Measurements from ENCODE around the gene ST3GAL5. TPM values are rescaled to one million over a fixed set of nuclear protein-coding genes. Genes with fewer than 3 reads are reported as not detected.

Gene ST3GAL5
- total and polyA plus RNA-seq, 12 donors, result 25.6 to 172 (median 85.6) TPM

- Histone ChIP-seq H3K36me3 (replicated peaks in 1 of 2) (no peaks in the 10 kb centered on the region), H3K27me3 (no peaks in the 10 kb centered on the region), H3K9me3 (replicated peaks in 1 of 3) (no peaks in the 10 kb centered on the region), H3K4me1 (replicated peaks in 1 of 2) (peaks cover 12 to 18% of the 10 kb centered on the region in 2 donors), H3K4me3 (no peak overlapping the region), H3K27ac (no peak overlapping the region)
- no peak for DNase-seq
- intact Hi-C loops (cut with DNase I), result no loop called here
- WGBS, 4 donors, result 77 to 81% (median 80%) methylated on average over 4 of the region's 4 CpGs
- no peak for TF ChIP-seq POLR2A (IDR thresholded peaks at IDR 0.05)
- TF ChIP-seq, protein P1, sequence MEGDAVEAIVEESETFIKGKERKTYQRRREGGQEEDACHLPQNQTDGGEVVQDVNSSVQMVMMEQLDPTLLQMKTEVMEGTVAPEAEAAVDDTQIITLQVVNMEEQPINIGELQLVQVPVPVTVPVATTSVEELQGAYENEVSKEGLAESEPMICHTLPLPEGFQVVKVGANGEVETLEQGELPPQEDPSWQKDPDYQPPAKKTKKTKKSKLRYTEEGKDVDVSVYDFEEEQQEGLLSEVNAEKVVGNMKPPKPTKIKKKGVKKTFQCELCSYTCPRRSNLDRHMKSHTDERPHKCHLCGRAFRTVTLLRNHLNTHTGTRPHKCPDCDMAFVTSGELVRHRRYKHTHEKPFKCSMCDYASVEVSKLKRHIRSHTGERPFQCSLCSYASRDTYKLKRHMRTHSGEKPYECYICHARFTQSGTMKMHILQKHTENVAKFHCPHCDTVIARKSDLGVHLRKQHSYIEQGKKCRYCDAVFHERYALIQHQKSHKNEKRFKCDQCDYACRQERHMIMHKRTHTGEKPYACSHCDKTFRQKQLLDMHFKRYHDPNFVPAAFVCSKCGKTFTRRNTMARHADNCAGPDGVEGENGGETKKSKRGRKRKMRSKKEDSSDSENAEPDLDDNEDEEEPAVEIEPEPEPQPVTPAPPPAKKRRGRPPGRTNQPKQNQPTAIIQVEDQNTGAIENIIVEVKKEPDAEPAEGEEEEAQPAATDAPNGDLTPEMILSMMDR (IDR thresholded peaks at IDR 0.05), result no peak
These were observed 95.2 kb downstream of the ST3GAL5 start for GRCh38 chr2:85793584-85793983.

GRCh38 chr2:85792783-85793441 lies 95.9 kb downstream of the ST3GAL5 start:
- peaks cover 12 to 18% of the 10 kb centered on the region in 2 donors for H3K4me1 ChIP-seq (replicated peaks in 1 of 2)
- H3K27me3 ChIP-seq, result no peaks in the 10 kb centered on the region
- H3K9me3 ChIP-seq (replicated peaks in 1 of 3), result no peaks in the 10 kb centered on the region
- H3K27ac ChIP-seq, result peak overlapping the region in 3 of 5 donors; percentile 46 to 76 (median 73)
- intact Hi-C loops (cut with DNase I), result no loop called here
- no peak for TF ChIP-seq POLR2A (IDR thresholded peaks at IDR 0.05)
- TF ChIP-seq, protein P1 (IDR thresholded peaks at IDR 0.05), result no peak
- no peaks in the 10 kb centered on the region for H3K36me3 ChIP-seq (replicated peaks in 1 of 2)
- peak; percentile 47 to 81 (median 70) for DNase-seq
- WGBS, 4 donors, result 61 to 72% (median 66%) methylated on average over 7 to 8 of the region's 8 CpGs
- no peak overlapping the region for H3K4me3 ChIP-seq

DNA sequence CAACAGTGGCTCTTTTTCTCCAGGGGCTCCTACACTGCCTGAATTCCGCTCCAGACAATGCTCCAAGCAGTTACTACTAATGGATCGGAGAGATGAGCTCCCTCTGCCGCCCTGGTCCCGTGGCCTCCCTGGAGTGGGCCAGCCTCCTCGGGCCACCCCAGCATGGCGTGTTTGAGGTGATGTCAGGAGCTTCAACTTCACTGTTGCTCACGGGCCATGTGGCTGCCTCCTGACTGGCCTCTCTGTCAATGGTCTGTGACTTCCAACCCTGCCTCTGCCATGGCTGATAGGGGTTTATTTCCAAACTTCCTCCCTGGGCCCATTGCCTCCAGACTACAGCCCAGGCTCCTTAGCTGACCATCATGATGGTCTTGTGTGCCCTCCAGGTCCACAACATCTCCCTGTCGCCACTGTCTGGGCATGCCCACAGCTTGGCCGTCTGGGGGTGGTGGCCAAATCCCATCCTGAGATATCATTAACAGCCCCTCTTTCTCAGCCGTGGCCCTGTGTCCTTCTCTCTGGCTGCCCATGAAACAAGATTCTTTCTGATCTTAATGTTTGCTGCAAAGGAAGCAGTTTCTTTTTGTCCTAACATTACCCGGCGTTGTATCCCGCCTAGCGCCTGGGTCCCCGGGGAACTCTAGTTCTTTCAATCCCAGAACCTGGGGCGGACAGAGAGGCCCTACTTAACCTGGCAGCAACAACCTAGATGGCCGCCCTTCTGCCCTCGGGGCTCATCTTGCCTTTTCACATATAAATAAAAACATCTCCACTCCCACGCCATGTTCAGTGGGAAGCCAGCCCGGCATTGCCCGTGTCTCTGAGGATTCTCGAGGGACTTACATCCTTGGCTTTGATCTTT lies 96.9 kb downstream of the ST3GAL5 start:
- Histone ChIP-seq H3K27ac (peak overlapping the region in 1 of 5 donors; percentile 35), H3K4me3 (no peak overlapping the region), H3K9me3 (replicated peaks in 1 of 3) (no peaks in the 10 kb centered on the region), H3K36me3 (replicated peaks in 1 of 2) (no peaks in the 10 kb centered on the region), H3K27me3 (no peaks in the 10 kb centered on the region), H3K4me1 (replicated peaks in 1 of 2) (peaks cover 12 to 18% of the 10 kb centered on the region in 2 donors)
- no peak for DNase-seq
- 66 to 79% (median 72%) methylated on average over 21 to 22 of the region's 22 CpGs for WGBS, 4 donors
- no peak for TF ChIP-seq POLR2A (IDR thresholded peaks at IDR 0.05)
- TF ChIP-seq, protein P1 (IDR thresholded peaks at IDR 0.05), result no peak
- intact Hi-C loops (cut with DNase I), result no loop called here

GRCh38 chr2:85790499-85791188 lies 98.1 kb downstream of the ST3GAL5 start:
- no peaks in the 10 kb centered on the region for H3K36me3 ChIP-seq (replicated peaks in 1 of 2)
- no peak overlapping the region for H3K4me3 ChIP-seq
- H3K27ac ChIP-seq, result no peak overlapping the region
- peaks cover 12 to 18% of the 10 kb centered on the region in 2 donors for H3K4me1 ChIP-seq (replicated peaks in 1 of 2)
- H3K9me3 ChIP-seq (replicated peaks in 1 of 3), result no peaks in the 10 kb centered on the region
- no peak for TF ChIP-seq POLR2A (IDR thresholded peaks at IDR 0.05)
- TF ChIP-seq, protein P1 (IDR thresholded peaks at IDR 0.05), result no peak
- no peak for DNase-seq
- WGBS, 4 donors, result 78 to 95% (median 84%) methylated on average over 11 to 12 of the region's 12 CpGs
- H3K27me3 ChIP-seq, result no peaks in the 10 kb centered on the region
- intact Hi-C loops (cut with DNase I), result no loop called here

All from adrenal gland (tissue), 12 donors.